HAP-1 (cell line): ENCODE results near the gene SMARCC1.

ENCODE experiments used
- DNase-seq, 2 experiments: peaks; one replicate each; pipeline ENCODE4 v3.0.0-alpha.2; 2016 to 2020; ENCODE audit warnings: low spot score in 2 of 2
- H3K27me3 ChIP-seq: fragments of 250-450 bp; sonication (Bioruptor Pico); 2 replicates; pipeline ENCODE4 v1.5.1; 2020; ENCODE audit warnings: low read depth, mild to moderate bottlenecking, moderate library complexity
- H3K36me3 ChIP-seq: fragments of 250-450 bp; sonication (Bioruptor Pico); replicated peaks from 2 replicates; pipeline ENCODE4 v1.5.1; 2020; ENCODE audit warnings: mild to moderate bottlenecking
- H3K4me1 ChIP-seq: fragments of 250-450 bp; sonication (Bioruptor Pico); 2 replicates; pipeline ENCODE4 v1.5.1; 2020; ENCODE audit warnings: mild to moderate bottlenecking
- H3K4me3 ChIP-seq: fragments of 250-450 bp; sonication (Bioruptor Pico); 2 replicates; pipeline ENCODE4 v1.5.1; 2020; ENCODE audit warnings: mild to moderate bottlenecking, moderate library complexity
- H3K9me3 ChIP-seq: fragments of 250-450 bp; sonication (Bioruptor Pico); 2 replicates; pipeline ENCODE4 v1.5.1; 2020; ENCODE audit warnings: mild to moderate bottlenecking, moderate library complexity
- in situ Hi-C: fragments of 300-500 bp; cut with MboI; formaldehyde crosslinking; loops from 3 replicates; pipeline ENCODE4 v1.14.3; 2020; ENCODE audit warnings: low sequenced_read_pairs, inconsistent platforms, mixed read lengths

The SMARCC1 gene

DNA sequence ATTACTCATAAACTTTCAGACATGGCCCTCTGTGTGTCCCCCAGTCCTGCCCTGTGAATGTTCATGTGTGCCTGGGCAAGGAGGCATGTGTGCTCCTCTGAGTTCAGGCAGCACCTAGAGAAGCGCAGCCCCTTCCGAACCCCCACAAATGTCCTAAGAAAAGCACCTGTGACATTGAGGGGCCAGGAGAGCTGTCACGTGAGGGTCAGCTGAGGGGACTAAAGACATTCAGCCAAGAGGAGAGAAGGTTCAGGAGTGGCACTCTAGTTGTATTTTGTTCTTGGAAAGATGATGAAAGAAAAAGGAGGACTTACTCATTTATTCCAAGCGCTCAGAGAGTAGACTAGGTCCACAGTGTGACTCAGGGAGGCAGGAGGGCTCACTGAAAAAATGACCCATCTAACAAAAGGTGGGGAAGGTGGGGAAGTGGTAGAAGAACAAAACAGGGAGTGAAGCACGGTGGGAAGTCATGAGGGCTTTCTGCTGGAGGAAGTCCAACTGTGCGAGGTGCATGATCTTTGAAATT lies 240.0 kb downstream of the SMARCC1 start:
- no peak for DNase-seq
- H3K36me3 ChIP-seq, result no peaks in the 10 kb centered on the region
- peaks cover 3% of the 10 kb centered on the region; the same call in 1 of the 2 replicates for H3K27me3 ChIP-seq
- in situ Hi-C loops, result no loop called here
- no peaks in the 10 kb centered on the region for H3K9me3 ChIP-seq
- no peak overlapping the region for H3K4me3 ChIP-seq
- H3K4me1 ChIP-seq, result no peaks in the 10 kb centered on the region

DNA sequence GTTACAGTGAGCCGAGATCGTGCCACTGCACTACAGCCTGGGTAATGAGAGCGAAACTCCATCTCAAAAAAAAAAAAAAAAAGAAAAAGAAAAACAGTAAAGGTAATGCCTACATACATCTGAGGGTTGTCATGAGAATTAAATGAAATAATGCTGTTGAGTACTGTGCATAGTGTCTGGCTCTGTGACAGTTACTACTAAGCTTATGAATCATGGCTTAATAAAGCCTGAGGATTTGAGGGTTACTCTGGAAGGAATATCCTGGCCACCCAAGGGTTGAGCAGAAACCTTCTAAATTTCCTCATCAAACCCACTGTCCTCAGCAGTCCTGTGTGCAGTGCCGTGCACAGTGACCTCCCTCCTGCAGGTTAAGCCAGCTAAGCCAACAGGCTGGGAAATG lies 241.4 kb downstream of the SMARCC1 start:
- H3K4me3 ChIP-seq, result no peak overlapping the region
- H3K27me3 ChIP-seq, result peaks cover under 1% of the 10 kb centered on the region; the same call in 1 of the 2 replicates
- in situ Hi-C loops, result no loop called here

DNA sequence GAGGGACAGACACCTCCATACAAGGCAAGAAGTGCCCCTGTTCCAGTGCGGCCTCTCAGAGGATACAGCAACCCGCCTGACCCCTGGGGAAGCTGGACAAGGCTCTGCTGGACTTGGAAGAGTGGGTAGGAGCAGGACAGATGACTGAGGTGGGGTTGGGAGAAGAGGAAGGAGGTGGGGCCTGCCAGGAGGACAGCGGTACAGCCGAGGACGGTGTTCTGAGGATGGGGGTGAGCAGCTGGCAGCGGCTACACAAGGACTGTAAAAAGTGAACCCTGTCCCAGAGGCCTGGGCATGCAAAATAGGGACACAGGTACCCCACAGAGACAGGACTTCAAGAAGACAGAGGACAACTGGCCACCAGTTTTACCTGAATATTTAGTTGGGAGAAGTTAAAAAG lies 244.7 kb downstream of the SMARCC1 start:
- in situ Hi-C loops, result no loop called here
- DNase-seq, result no peak
- H3K9me3 ChIP-seq, result no peaks in the 10 kb centered on the region

More for the DNA sequence above, 241.4 kb downstream of the SMARCC1 start:
- Histone ChIP-seq H3K4me1 (no peaks in the 10 kb centered on the region), H3K36me3 (no peaks in the 10 kb centered on the region), H3K9me3 (no peaks in the 10 kb centered on the region)
- DNase-seq, result no peak

GRCh38 chr3:47536221-47536891 lies 245.3 kb downstream of the SMARCC1 start:
- no peaks in the 10 kb centered on the region for H3K27me3 ChIP-seq
- no peaks in the 10 kb centered on the region for H3K4me1 ChIP-seq
- DNase-seq, result no peak
- no peak overlapping the region for H3K4me3 ChIP-seq
- in situ Hi-C loops, result no loop called here
- H3K36me3 ChIP-seq, result no peaks in the 10 kb centered on the region
- no peaks in the 10 kb centered on the region for H3K9me3 ChIP-seq

More for the DNA sequence above, 244.7 kb downstream of the SMARCC1 start:
- H3K27me3 ChIP-seq, result no peaks in the 10 kb centered on the region
- H3K4me1 ChIP-seq, result no peaks in the 10 kb centered on the region
- H3K36me3 ChIP-seq, result no peaks in the 10 kb centered on the region
- no peak overlapping the region for H3K4me3 ChIP-seq
